Measurements from ENCODE around the gene SEMA3B.
"Not testable (repeated sequence)": the region's sequence is repeated elsewhere in the genome, so short reads cannot be mapped to it uniquely, and the experiment has no call there.

DNA sequence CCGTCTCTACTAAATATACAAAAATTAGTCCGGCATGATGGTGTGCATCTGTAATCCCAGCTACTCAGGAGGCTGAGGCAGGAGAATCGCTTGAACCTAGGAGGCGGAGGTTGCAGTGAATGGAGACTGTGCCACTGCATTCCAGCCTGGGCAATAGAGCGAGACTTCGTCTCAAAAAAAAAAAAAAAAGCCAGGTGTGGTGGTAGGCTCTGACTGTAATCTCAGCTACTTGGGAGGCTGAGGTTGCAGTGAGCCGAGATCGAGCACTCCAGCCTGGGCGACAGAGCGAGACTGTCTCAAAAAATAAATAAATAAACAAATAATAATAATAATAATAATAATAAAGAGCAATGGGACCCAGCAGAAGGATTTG lies 3.6 kb downstream of the SEMA3B start:
- TF ChIP-seq, protein P1, sequence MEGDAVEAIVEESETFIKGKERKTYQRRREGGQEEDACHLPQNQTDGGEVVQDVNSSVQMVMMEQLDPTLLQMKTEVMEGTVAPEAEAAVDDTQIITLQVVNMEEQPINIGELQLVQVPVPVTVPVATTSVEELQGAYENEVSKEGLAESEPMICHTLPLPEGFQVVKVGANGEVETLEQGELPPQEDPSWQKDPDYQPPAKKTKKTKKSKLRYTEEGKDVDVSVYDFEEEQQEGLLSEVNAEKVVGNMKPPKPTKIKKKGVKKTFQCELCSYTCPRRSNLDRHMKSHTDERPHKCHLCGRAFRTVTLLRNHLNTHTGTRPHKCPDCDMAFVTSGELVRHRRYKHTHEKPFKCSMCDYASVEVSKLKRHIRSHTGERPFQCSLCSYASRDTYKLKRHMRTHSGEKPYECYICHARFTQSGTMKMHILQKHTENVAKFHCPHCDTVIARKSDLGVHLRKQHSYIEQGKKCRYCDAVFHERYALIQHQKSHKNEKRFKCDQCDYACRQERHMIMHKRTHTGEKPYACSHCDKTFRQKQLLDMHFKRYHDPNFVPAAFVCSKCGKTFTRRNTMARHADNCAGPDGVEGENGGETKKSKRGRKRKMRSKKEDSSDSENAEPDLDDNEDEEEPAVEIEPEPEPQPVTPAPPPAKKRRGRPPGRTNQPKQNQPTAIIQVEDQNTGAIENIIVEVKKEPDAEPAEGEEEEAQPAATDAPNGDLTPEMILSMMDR (conservative IDR thresholded peaks at IDR 0.05; ENCODE audit: low read length) = not testable (repeated sequence)
- not testable (repeated sequence) for TF ChIP-seq EZH2phosphoT487 (IDR thresholded peaks at IDR 0.05; ENCODE audit: borderline replicate concordance)
